ENCODE measurements around the gene MYMX. TPM values are rescaled to one million over a fixed set of nuclear protein-coding genes. Genes with fewer than 3 reads are reported as not detected.

The MYMX gene
- total and polyA plus RNA-seq, 2 of the 13 experiments (the other 11 are each of a cell fraction or from before 2014, with no cell fraction given) = not detected

- peak; percentile 84 for TF ChIP-seq RBM39 (IDR thresholded peaks at IDR 0.05; ENCODE audit: low read depth, low read length, poor library complexity, severe bottlenecking)
- TF ChIP-seq ZNF431 (CRISPR knock-in tag; IDR thresholded peaks at IDR 0.05; ENCODE audit: borderline replicate concordance, low read depth) = peak; percentile 16; the same call in 1 of the 2 replicates
- peak; percentile 80 for TF ChIP-seq ZNF281 (CRISPR knock-in tag; IDR thresholded peaks at IDR 0.05; ENCODE audit: borderline replicate concordance)
- TF ChIP-seq SPEN (CRISPR knock-in tag; IDR thresholded peaks at IDR 0.05; ENCODE audit: low read depth) = peak; percentile 58; the same call in 1 of the 2 replicates
- no peak; the same call in 1 of the 2 replicates for TF ChIP-seq GZF1 (CRISPR knock-in tag; IDR thresholded peaks at IDR 0.05)
- TF ChIP-seq ZBTB37 (CRISPR knock-in tag; IDR thresholded peaks at IDR 0.05) = no peak
- TF ChIP-seq ZNF770 (CRISPR knock-in tag; IDR thresholded peaks at IDR 0.05) = no peak
- no peak for TF ChIP-seq TRIM24 (CRISPR knock-in tag; IDR thresholded peaks at IDR 0.05)
- peak; percentile 65 for TF ChIP-seq STAG1 (CRISPR knock-in tag; IDR thresholded peaks at IDR 0.05)
- no peak for TF ChIP-seq ZSCAN12 (CRISPR knock-in tag; IDR thresholded peaks at IDR 0.05)
- TF ChIP-seq AHDC1 (CRISPR knock-in tag; IDR thresholded peaks at IDR 0.05; ENCODE audit: borderline replicate concordance) = no peak
- no peak for TF ChIP-seq ONECUT2 (CRISPR knock-in tag; IDR thresholded peaks at IDR 0.05)
- TF ChIP-seq ZNF776 (CRISPR knock-in tag; IDR thresholded peaks at IDR 0.05) = no peak; the same call in 1 of the 2 replicates
- TF ChIP-seq MEIS2 (CRISPR knock-in tag; IDR thresholded peaks at IDR 0.05) = peak; percentile 12; the same call in 1 of the 2 replicates
These were observed 21.2 kb downstream of the MYMX start (continued) for GRCh38 chr6:44237813-44238433.
